Nephron (organoid): ENCODE measurements around the gene PCBP3.
"Not testable (repeated sequence)": the region's sequence is repeated elsewhere in the genome, so short reads cannot be mapped to it uniquely, and the experiment has no call there.

ENCODE experiments used
- H3K27ac Mint-ChIP-seq, 3 experiments: 2 replicates each; pipeline ENCODE4 v1.8.0; 2020; ENCODE audit warnings: mixed read lengths in 3 of 3, mild to moderate bottlenecking in 2 of 3, moderate library complexity in 1 of 3
- H3K27me3 Mint-ChIP-seq: 2 replicates; pipeline ENCODE4 v1.8.0; 2021; ENCODE audit warnings: low read depth, mild to moderate bottlenecking, moderate library complexity, mixed read lengths
- H3K36me3 Mint-ChIP-seq: 2 replicates; pipeline ENCODE4 v1.8.0; 2020; ENCODE audit warnings: low read depth, mixed read lengths
- H3K4me1 Mint-ChIP-seq: 2 replicates; pipeline ENCODE4 v1.8.0; 2020; ENCODE audit warnings: mixed read lengths
- H3K4me3 Mint-ChIP-seq, 3 experiments: 2 replicates each; pipeline ENCODE4 v1.8.0; 2020; ENCODE audit warnings: mild to moderate bottlenecking in 3 of 3, mixed read lengths in 3 of 3, moderate library complexity in 2 of 3
- H3K9me3 Mint-ChIP-seq: 2 replicates; pipeline ENCODE4 v1.8.0; 2020; ENCODE audit warnings: mixed read lengths
- CTCF ChIP-seq, 3 experiments: fragments of 200-600 bp; sonication (generic); IDR thresholded peaks; one replicate each; pipeline ENCODE4 v1.5.0; 2021; ENCODE audit warnings: antibody characterized with exemption in 3 of 3; ENCODE audit not compliant: unreplicated experiment in 3 of 3

PCBP3 gene

GRCh38 chr21:45972716-45973474 lies 329.4 kb downstream of the PCBP3 start:
- Mint-ChIP-seq H3K4me1 (peaks cover 44% of the 10 kb centered on the region), H3K4me3 (peak overlapping the region; percentile 71 to 92 (median 86)), H3K9me3 (no peaks in the 10 kb centered on the region), H3K27ac (peak overlapping the region; percentile 94 to 99 (median 99)), H3K27me3 (peaks cover 7% of the 10 kb centered on the region), H3K36me3 (no peaks in the 10 kb centered on the region)
- TF ChIP-seq CTCF (IDR thresholded peaks at IDR 0.05; ENCODE audit: unreplicated experiment in 3 of 3), result no peak

DNA sequence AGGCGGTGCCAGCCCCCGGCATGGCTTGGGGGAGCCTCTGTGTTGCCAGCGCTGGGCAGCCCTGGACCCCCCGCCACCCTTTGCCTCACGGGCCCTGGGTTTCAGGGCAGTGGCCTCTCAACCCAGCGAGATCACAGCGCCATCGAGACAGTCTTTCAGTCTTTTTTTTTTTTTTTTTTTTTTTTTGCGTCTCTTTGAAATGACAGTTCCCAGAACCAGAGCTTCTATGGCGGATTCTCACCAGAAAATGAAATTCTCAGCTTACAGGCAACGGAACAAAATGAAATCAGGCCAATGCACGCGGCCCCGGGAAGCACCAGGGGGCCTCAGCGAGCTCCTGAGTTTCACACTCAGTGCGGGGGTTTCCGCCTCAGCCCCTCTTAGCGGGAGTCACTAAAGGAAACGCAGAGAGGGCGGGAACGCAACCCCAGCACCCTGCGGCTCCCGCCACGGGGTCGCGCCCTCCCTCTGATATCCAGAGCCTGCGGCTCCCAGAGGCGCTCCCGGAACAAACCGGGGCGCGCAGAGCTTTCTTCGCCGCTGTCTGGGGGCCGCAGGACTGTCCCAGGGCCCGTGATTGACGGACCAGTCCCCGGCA lies 330.0 kb downstream of the PCBP3 start:
- H3K27me3 Mint-ChIP-seq, result peaks cover 7% of the 10 kb centered on the region
- peaks cover 41% of the 10 kb centered on the region for H3K4me1 Mint-ChIP-seq
- H3K36me3 Mint-ChIP-seq, result no peaks in the 10 kb centered on the region
- peak overlapping the region; percentile 98 to 99 (median 99) for H3K27ac Mint-ChIP-seq
- H3K9me3 Mint-ChIP-seq, result no peaks in the 10 kb centered on the region
- H3K4me3 Mint-ChIP-seq, result peak overlapping the region; percentile 85 to 92 (median 86)
- peak; percentile 64 to 76 (median 75) for TF ChIP-seq CTCF (IDR thresholded peaks at IDR 0.05; ENCODE audit: unreplicated experiment in 3 of 3)

- peak overlapping the region; percentile 98 to 99 (median 99) for H3K27ac Mint-ChIP-seq
- no peaks in the 10 kb centered on the region for H3K9me3 Mint-ChIP-seq
- peaks cover 44% of the 10 kb centered on the region for H3K4me1 Mint-ChIP-seq
- TF ChIP-seq CTCF (IDR thresholded peaks at IDR 0.05; ENCODE audit: unreplicated experiment in 3 of 3), result no peak
- H3K27me3 Mint-ChIP-seq, result peaks cover 7% of the 10 kb centered on the region
- H3K36me3 Mint-ChIP-seq, result no peaks in the 10 kb centered on the region
- H3K4me3 Mint-ChIP-seq, result peak overlapping the region; percentile 85 to 92 (median 86)
Observed at GRCh38 chr21:45974073-45975019, 330.8 kb downstream of the PCBP3 start.

DNA sequence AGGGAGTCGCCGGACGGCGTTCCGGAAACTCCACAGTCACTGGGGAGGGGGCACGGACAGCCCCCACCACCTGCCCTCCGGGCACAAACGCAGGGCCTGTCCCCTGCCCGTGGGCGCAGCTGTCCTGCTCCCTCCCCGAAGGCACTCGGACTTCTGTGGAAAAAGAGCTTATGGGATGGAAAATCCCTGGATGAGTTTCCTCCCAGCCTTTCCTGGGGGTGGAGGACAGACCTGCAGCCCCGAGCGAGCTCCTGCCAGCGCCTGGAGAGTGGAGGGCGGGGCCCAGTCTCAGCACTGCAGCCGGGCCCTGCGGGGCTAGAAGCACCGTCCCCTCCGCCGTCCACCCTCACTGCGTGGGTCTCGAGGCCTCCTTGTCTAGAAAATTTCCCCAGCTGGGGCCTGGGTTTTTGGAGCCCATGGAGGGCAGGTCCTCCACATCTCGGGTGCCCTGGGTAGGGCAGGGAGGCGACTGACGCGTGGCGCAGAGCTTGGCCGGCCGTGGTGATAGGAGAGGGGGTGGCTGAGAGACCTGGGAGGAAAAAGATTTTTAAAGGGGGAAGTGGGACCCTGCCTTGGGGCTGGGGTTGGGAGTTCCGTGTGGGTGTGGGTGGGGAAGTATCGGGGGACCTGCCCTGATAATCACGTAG lies 331.6 kb downstream of the PCBP3 start:
- H3K27me3 Mint-ChIP-seq, result peaks cover 10% of the 10 kb centered on the region
- H3K27ac Mint-ChIP-seq, result peak overlapping the region; percentile 98 to 99 (median 99)
- no peaks in the 10 kb centered on the region for H3K9me3 Mint-ChIP-seq
- peaks cover 39% of the 10 kb centered on the region for H3K4me1 Mint-ChIP-seq
- TF ChIP-seq CTCF (IDR thresholded peaks at IDR 0.05; ENCODE audit: unreplicated experiment in 3 of 3), result no peak
- H3K4me3 Mint-ChIP-seq, result peak overlapping the region; percentile 51 to 76 (median 59)
- H3K36me3 Mint-ChIP-seq, result no peaks in the 10 kb centered on the region

DNA sequence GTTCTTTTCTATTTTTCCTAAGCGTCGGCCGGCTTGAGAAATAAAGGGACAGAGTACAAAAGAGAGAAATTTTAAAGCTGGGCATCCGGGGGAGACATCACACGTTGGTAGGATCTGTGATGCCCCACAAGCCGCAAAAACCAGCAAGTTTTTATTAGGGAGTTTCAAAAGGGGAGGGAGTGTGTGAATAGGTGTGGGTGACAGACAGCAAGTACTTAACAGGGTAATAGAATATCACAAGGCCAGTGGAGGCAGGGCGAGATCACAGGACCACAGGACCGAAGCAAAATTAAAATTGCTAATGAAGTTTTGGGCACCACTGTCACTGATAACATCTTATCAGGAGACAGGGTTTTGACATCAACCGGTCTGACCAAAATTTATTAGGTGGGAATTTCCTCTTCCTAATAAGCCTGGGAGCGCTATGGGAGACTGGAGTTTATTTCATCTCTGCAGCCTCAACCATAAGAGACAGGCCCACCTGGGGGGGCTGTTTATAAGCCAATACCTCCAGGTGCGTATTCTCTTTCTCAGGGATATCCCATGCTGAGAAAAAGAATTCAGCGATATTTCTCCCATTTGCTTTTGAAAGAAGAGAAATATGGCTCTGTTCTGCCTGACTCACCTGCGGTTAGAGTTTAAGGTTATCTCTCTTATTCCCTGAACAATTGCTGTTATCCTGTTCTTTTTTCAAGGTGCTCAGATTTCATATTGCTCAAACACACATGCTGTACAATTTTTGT lies 332.3 kb downstream of the PCBP3 start:
- peak overlapping the region; percentile 51 to 71 (median 59) for H3K4me3 Mint-ChIP-seq
- H3K9me3 Mint-ChIP-seq, H3K36me3 Mint-ChIP-seq, H3K27me3 Mint-ChIP-seq: not testable (repeated sequence)
- H3K4me1 Mint-ChIP-seq, result peaks cover 38% of the 10 kb centered on the region
- peak overlapping the region; percentile 98 to 99 (median 99) for H3K27ac Mint-ChIP-seq
